ENCODE measurements around the gene USP30. TPM values are rescaled to one million over a fixed set of nuclear protein-coding genes. Genes with fewer than 3 reads are reported as not detected.

USP30 gene
- total RNA-seq, 1 experiment from 2014 or later = 6.9 TPM

DNA sequence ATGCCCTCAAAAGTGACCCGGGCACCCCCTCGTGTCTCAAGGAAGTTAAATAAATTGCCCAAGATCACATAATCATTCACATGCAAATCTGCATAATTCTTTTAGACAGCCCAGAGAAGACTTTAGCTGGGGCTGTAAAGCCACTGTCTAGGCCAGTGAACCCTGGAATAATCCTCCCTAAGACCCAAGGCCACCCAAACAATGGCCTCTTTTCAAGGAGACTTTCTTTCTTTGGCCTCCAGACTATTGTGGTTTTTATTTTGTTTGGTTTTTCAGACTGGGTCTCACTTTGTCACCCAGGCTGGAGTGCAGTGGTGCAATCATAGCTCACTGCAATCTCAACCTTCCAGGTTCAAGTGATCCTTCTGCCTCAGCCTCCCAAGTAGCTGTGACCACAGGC, 42.1 kb upstream of the USP30 start:
- no peaks in the 10 kb centered on the region for H3K9me3 Mint-ChIP-seq

DNA sequence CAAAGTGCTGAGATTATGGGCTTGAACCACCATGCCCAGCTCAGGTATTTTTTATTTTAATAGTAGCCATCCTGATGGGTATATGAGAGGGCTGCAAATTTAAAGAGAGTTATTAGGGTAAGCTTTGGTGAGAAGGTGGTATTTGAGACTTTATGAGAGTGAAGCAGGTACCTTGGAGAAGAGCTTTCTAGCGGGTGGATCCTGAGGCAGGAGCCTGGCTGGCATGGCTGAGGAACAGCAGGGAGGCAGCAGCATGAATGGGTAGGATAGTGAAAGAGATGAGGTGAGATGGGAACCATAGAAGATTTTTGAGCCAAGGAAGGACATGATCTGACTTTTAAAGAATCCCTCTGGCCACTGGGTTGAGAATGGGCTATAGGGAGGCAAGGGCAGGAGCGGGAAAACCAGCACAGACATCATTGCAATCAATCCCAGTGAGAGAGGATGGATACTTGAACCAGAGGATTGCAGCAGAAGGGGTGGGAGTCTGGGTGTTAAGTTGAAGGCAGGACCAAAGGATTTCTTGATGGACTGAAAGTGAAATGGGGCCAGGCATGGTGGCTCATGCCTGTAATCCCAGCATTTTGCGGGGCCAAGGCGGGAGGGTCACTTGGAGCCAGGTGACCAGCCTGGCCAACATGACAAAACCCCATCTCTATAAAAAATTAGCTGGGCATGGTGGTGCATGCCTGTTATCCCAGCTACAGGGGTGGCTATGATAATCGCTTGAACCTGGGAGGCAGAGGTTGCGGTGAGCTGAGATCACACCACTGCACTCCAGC, 37.2 kb upstream of the USP30 start:
- Mint-ChIP-seq H3K36me3 (no peaks in the 10 kb centered on the region), H3K4me1 (peaks cover 4% of the 10 kb centered on the region; the same call in 1 of the 2 replicates), H3K9me3 (peaks cover 3% of the 10 kb centered on the region; the same call in 1 of the 2 replicates), H3K27me3 (ENCODE audit: low read depth) (peaks cover 8% of the 10 kb centered on the region), H3K4me3 (no peak overlapping the region), H3K27ac (no peak overlapping the region)
- TF ChIP-seq FOXJ3 (CRISPR knock-in tag; IDR thresholded peaks at IDR 0.05; ENCODE audit: borderline replicate concordance) = no peak
- CTCF ChIA-PET = no interaction called here
- POLR2A ChIA-PET = no interaction called here
- ATAC-seq (no peak), DNase-seq (ENCODE audit: low spot score) (no peak)

More for the DNA sequence above, 42.1 kb upstream of the USP30 start:
- TF ChIP-seq, protein P1, sequence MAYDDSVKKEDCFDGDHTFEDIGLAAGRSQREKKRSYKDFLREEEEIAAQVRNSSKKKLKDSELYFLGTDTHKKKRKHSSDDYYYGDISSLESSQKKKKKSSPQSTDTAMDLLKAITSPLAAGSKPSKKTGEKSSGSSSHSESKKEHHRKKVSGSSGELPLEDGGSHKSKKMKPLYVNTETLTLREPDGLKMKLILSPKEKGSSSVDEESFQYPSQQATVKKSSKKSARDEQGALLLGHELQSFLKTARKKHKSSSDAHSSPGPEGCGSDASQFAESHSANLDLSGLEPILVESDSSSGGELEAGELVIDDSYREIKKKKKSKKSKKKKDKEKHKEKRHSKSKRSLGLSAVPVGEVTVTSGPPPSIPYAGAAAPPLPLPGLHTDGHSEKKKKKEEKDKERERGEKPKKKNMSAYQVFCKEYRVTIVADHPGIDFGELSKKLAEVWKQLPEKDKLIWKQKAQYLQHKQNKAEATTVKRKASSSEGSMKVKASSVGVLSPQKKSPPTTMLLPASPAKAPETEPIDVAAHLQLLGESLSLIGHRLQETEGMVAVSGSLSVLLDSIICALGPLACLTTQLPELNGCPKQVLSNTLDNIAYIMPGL (CRISPR knock-in tag; IDR thresholded peaks at IDR 0.05) = no peak
- no peak for TF ChIP-seq TEAD1 (CRISPR knock-in tag; IDR thresholded peaks at IDR 0.05)
- TF ChIP-seq ZNF263 (CRISPR knock-in tag; IDR thresholded peaks at IDR 0.05; ENCODE audit: low read depth) = no peak
- TF ChIP-seq ETV6 (CRISPR knock-in tag; IDR thresholded peaks at IDR 0.05) = no peak
- no peak for TF ChIP-seq GABPB1 (CRISPR knock-in tag; IDR thresholded peaks at IDR 0.05)
- no peak for TF ChIP-seq SMAD4 (CRISPR knock-in tag; IDR thresholded peaks at IDR 0.05)
- TF ChIP-seq, protein P2, sequence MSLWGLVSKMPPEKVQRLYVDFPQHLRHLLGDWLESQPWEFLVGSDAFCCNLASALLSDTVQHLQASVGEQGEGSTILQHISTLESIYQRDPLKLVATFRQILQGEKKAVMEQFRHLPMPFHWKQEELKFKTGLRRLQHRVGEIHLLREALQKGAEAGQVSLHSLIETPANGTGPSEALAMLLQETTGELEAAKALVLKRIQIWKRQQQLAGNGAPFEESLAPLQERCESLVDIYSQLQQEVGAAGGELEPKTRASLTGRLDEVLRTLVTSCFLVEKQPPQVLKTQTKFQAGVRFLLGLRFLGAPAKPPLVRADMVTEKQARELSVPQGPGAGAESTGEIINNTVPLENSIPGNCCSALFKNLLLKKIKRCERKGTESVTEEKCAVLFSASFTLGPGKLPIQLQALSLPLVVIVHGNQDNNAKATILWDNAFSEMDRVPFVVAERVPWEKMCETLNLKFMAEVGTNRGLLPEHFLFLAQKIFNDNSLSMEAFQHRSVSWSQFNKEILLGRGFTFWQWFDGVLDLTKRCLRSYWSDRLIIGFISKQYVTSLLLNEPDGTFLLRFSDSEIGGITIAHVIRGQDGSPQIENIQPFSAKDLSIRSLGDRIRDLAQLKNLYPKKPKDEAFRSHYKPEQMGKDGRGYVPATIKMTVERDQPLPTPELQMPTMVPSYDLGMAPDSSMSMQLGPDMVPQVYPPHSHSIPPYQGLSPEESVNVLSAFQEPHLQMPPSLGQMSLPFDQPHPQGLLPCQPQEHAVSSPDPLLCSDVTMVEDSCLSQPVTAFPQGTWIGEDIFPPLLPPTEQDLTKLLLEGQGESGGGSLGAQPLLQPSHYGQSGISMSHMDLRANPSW (CRISPR knock-in tag; conservative IDR thresholded peaks at IDR 0.05; ENCODE audit: low read depth) = no peak
- TF ChIP-seq, protein P3, sequence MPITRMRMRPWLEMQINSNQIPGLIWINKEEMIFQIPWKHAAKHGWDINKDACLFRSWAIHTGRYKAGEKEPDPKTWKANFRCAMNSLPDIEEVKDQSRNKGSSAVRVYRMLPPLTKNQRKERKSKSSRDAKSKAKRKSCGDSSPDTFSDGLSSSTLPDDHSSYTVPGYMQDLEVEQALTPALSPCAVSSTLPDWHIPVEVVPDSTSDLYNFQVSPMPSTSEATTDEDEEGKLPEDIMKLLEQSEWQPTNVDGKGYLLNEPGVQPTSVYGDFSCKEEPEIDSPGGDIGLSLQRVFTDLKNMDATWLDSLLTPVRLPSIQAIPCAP (CRISPR knock-in tag; IDR thresholded peaks at IDR 0.05) = no peak
- TF ChIP-seq SP1 (CRISPR knock-in tag; conservative IDR thresholded peaks at IDR 0.05) = no peak
- TF ChIP-seq, protein P4, sequence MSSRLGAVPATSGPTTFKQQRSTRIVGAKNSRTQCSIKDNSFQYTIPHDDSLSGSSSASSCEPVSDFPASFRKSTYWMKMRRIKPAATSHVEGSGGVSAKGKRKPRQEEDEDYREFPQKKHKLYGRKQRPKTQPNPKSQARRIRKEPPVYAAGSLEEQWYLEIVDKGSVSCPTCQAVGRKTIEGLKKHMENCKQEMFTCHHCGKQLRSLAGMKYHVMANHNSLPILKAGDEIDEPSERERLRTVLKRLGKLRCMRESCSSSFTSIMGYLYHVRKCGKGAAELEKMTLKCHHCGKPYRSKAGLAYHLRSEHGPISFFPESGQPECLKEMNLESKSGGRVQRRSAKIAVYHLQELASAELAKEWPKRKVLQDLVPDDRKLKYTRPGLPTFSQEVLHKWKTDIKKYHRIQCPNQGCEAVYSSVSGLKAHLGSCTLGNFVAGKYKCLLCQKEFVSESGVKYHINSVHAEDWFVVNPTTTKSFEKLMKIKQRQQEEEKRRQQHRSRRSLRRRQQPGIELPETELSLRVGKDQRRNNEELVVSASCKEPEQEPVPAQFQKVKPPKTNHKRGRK (CRISPR knock-in tag; IDR thresholded peaks at IDR 0.05; ENCODE audit: borderline replicate concordance) = no peak
- no peak for TF ChIP-seq CBFB (CRISPR knock-in tag; IDR thresholded peaks at IDR 0.05; ENCODE audit: low read depth)
- no peak for TF ChIP-seq ELF4 (CRISPR knock-in tag; IDR thresholded peaks at IDR 0.05; ENCODE audit: low read depth)
- TF ChIP-seq, protein P5, sequence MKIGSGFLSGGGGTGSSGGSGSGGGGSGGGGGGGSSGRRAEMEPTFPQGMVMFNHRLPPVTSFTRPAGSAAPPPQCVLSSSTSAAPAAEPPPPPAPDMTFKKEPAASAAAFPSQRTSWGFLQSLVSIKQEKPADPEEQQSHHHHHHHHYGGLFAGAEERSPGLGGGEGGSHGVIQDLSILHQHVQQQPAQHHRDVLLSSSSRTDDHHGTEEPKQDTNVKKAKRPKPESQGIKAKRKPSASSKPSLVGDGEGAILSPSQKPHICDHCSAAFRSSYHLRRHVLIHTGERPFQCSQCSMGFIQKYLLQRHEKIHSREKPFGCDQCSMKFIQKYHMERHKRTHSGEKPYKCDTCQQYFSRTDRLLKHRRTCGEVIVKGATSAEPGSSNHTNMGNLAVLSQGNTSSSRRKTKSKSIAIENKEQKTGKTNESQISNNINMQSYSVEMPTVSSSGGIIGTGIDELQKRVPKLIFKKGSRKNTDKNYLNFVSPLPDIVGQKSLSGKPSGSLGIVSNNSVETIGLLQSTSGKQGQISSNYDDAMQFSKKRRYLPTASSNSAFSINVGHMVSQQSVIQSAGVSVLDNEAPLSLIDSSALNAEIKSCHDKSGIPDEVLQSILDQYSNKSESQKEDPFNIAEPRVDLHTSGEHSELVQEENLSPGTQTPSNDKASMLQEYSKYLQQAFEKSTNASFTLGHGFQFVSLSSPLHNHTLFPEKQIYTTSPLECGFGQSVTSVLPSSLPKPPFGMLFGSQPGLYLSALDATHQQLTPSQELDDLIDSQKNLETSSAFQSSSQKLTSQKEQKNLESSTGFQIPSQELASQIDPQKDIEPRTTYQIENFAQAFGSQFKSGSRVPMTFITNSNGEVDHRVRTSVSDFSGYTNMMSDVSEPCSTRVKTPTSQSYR (CRISPR knock-in tag; IDR thresholded peaks at IDR 0.05) = no peak
- TF ChIP-seq CREM (CRISPR knock-in tag; IDR thresholded peaks at IDR 0.05) = no peak
- TF ChIP-seq JAZF1 (CRISPR knock-in tag; IDR thresholded peaks at IDR 0.05) = no peak
- TF ChIP-seq GRHL2 (CRISPR knock-in tag; IDR thresholded peaks at IDR 0.05; ENCODE audit: insufficient replicate concordance, severe bottlenecking) = no peak
- Mint-ChIP-seq H3K27me3 (ENCODE audit: low read depth) (peaks cover 4% of the 10 kb centered on the region; the same call in 1 of the 2 replicates), H3K4me1 (peaks cover 4% of the 10 kb centered on the region; the same call in 1 of the 2 replicates), H3K4me3 (no peak overlapping the region), H3K36me3 (no peaks in the 10 kb centered on the region), H3K27ac (no peak overlapping the region)
- no peak for DNase-seq (ENCODE audit: low spot score)
- CTCF ChIA-PET = no interaction called here
- no peak for ATAC-seq
- POLR2A ChIA-PET = no interaction called here

All from WTC11 (cell line).